MM.1S (cell line): ENCODE measurements around the gene DDX31.

Source experiments
- DNase-seq: peaks from one replicate; pipeline ENCODE4 v3.0.0-alpha.2; 2015
- H2AFZ ChIP-seq: fragments of 300-600 bp; sonication (generic); 2 replicates; pipeline ENCODE4 v1.6.0; 2016; ENCODE audit warnings: antibody characterized with exemption, low read length
- H3F3A ChIP-seq: fragments of 300-600 bp; sonication (generic); 2 replicates; pipeline ENCODE4 v1.6.1; 2016; ENCODE audit warnings: mild to moderate bottlenecking, antibody characterized with exemption, low read length, moderate library complexity, mixed read lengths; ENCODE audit not compliant: insufficient read depth
- H3K27ac ChIP-seq: fragments of 300-600 bp; sonication (generic); 2 replicates; pipeline ENCODE4 v1.5.1; 2016; ENCODE audit warnings: mild to moderate bottlenecking, low read length
- H3K27me3 ChIP-seq: fragments of 300-600 bp; sonication (generic); replicated peaks from 2 replicates; pipeline ENCODE4 v1.6.0; 2016; ENCODE audit warnings: low read length; ENCODE audit not compliant: insufficient read depth
- H3K36me3 ChIP-seq: fragments of 300-600 bp; sonication (generic); replicated peaks from 2 replicates; pipeline ENCODE4 v1.6.1; 2016; ENCODE audit warnings: mild to moderate bottlenecking, low read length, mixed read lengths; ENCODE audit not compliant: insufficient read depth
- H3K4me1 ChIP-seq: fragments of 300-600 bp; sonication (generic); 2 replicates; pipeline ENCODE4 v1.6.1; 2016; ENCODE audit warnings: low read length, mixed read lengths
- H3K4me2 ChIP-seq: fragments of 300-600 bp; sonication (generic); 2 replicates; pipeline ENCODE4 v1.6.0; 2016; ENCODE audit warnings: low read depth, low read length
- H3K4me3 ChIP-seq: fragments of 300-600 bp; sonication (generic); 2 replicates; pipeline ENCODE4 v1.5.1; 2016; ENCODE audit warnings: low read length, mixed read lengths
- H3K79me2 ChIP-seq: fragments of 300-600 bp; sonication (generic); 2 replicates; pipeline ENCODE4 v1.6.1; 2016; ENCODE audit warnings: mixed run types, low read length, mixed read lengths
- H3K9ac ChIP-seq: fragments of 300-600 bp; sonication (generic); 2 replicates; pipeline ENCODE4 v1.6.1; 2016; ENCODE audit warnings: low read length, mixed read lengths
- H3K9me2 ChIP-seq: fragments of 300-600 bp; sonication (generic); replicated peaks from 2 replicates; pipeline ENCODE4 v1.6.1; 2016; ENCODE audit warnings: mild to moderate bottlenecking, low read length, mixed read lengths; ENCODE audit not compliant: insufficient read depth
- H3K9me3 ChIP-seq: fragments of 300-600 bp; sonication (generic); replicated peaks from 2 replicates; pipeline ENCODE4 v1.6.1; 2016; ENCODE audit warnings: mild to moderate bottlenecking, low read length, mixed read lengths; ENCODE audit not compliant: insufficient read depth
- H4K20me1 ChIP-seq: fragments of 300-600 bp; sonication (generic); 2 replicates; pipeline ENCODE4 v1.6.1; 2016; ENCODE audit warnings: mild to moderate bottlenecking, low read length, moderate library complexity, mixed read lengths; ENCODE audit not compliant: insufficient read depth
- CTCF ChIP-seq: fragments of 300-600 bp; sonication (generic); IDR thresholded peaks from 2 replicates; pipeline ENCODE4 v1.5.1; 2016; ENCODE audit warnings: antibody characterized with exemption, low read length, mixed read lengths
- EZH2 ChIP-seq: fragments of 300-600 bp; sonication (generic); optimal IDR thresholded peaks from 2 replicates; pipeline ENCODE3; 2017; ENCODE audit warnings: low read depth, mild to moderate bottlenecking, antibody characterized with exemption, low read length, mixed read lengths
- EZH2phosphoT487 ChIP-seq: fragments of 300-600 bp; sonication (generic); IDR thresholded peaks from 2 replicates; pipeline ENCODE4 v1.6.1; 2018; ENCODE audit warnings: antibody characterized with exemption, low read length

DDX31 gene

GRCh38 chr9:132597073-132597775 is 72.6 kb downstream of the DDX31 start:
- Histone ChIP-seq H4K20me1 (0 out of 2 replicates have a peak, but pooled peaks cover 3% of the 10 kb centered on the region), H3K27ac (no peak overlapping the region), H2AFZ (no peak overlapping the region), H3K4me3 (no peak overlapping the region), H3K9ac (no peak overlapping the region), H3K9me2 (no peaks in the 10 kb centered on the region), H3K27me3 (no peaks in the 10 kb centered on the region), H3K36me3 (no peaks in the 10 kb centered on the region), H3F3A (no peaks in the 10 kb centered on the region), H3K79me2 (no peaks in the 10 kb centered on the region), H3K4me1 (no peaks in the 10 kb centered on the region), H3K9me3 (no peaks in the 10 kb centered on the region), H3K4me2 (no peak overlapping the region)
- DNase-seq: no peak
- no peak for TF ChIP-seq EZH2phosphoT487
- no peak for TF ChIP-seq EZH2
- TF ChIP-seq CTCF: no peak

GRCh38 chr9:132596200-132596599 is 73.6 kb downstream of the DDX31 start:
- no peaks in the 10 kb centered on the region for H3K36me3 ChIP-seq
- H4K20me1 ChIP-seq: 0 out of 2 replicates have a peak, but pooled peaks cover 3% of the 10 kb centered on the region

GRCh38 chr9:132595319-132595718 is 74.5 kb downstream of the DDX31 start:
- no peak overlapping the region for H2AFZ ChIP-seq
- no peaks in the 10 kb centered on the region for H3K27me3 ChIP-seq
- no peak overlapping the region for H3K27ac ChIP-seq
- DNase-seq: no peak
- 0 out of 2 replicates have a peak, but pooled peaks cover 3% of the 10 kb centered on the region for H4K20me1 ChIP-seq
- no peaks in the 10 kb centered on the region for H3K9me3 ChIP-seq
- TF ChIP-seq CTCF (no peak), EZH2phosphoT487 (no peak), EZH2 (no peak)
- H3K79me2 ChIP-seq: no peaks in the 10 kb centered on the region
- no peak overlapping the region for H3K4me3 ChIP-seq
- H3F3A ChIP-seq: no peaks in the 10 kb centered on the region
- no peaks in the 10 kb centered on the region for H3K4me1 ChIP-seq
- no peak overlapping the region for H3K4me2 ChIP-seq
- H3K36me3 ChIP-seq: no peaks in the 10 kb centered on the region
- no peaks in the 10 kb centered on the region for H3K9me2 ChIP-seq
- H3K9ac ChIP-seq: no peak overlapping the region

More at GRCh38 chr9:132596200-132596599, 73.6 kb downstream of the DDX31 start:
- Histone ChIP-seq H3F3A (no peaks in the 10 kb centered on the region), H2AFZ (no peak overlapping the region), H3K79me2 (no peaks in the 10 kb centered on the region), H3K9me3 (no peaks in the 10 kb centered on the region), H3K4me3 (no peak overlapping the region), H3K27me3 (no peaks in the 10 kb centered on the region), H3K27ac (no peak overlapping the region), H3K9me2 (no peaks in the 10 kb centered on the region), H3K9ac (no peak overlapping the region), H3K4me1 (no peaks in the 10 kb centered on the region), H3K4me2 (no peak overlapping the region)
- no peak for DNase-seq
- TF ChIP-seq CTCF (no peak), EZH2phosphoT487 (no peak), EZH2 (no peak)
